DND-41 (cell line): ENCODE data around the gene PLEKHA6.
"Not testable (repeated sequence)": the region's sequence is repeated elsewhere in the genome, so short reads cannot be mapped to it uniquely, and the experiment has no call there.

Experiments used
- ATAC-seq: fragments of 200-7000 bp; cut with Tn5 transposase; 3 replicates; pipeline ENCODE4 v1.9.1; 2021; ENCODE audit warnings: low read depth; ENCODE audit not compliant: insufficient read depth
- DNase-seq: peaks from one replicate; pipeline ENCODE4 v3.0.0-alpha.2; 2020
- H2AFZ ChIP-seq: 2 replicates; pipeline ENCODE4 v1.6.0; 2012; ENCODE audit warnings: low read depth, low read length
- H3K27ac ChIP-seq: 2 replicates; pipeline ENCODE4 v1.5.1; 2012; ENCODE audit warnings: low read length, inconsistent platforms
- H3K27me3 ChIP-seq: fragments of 200-600 bp; sonication (generic); 2 replicates; pipeline ENCODE4 v1.6.0; 2012; ENCODE audit warnings: low read length, mild to moderate bottlenecking, inconsistent platforms; ENCODE audit not compliant: insufficient read depth, poor library complexity
- H3K36me3 ChIP-seq: 2 replicates; pipeline ENCODE4 v1.5.1; 2012; ENCODE audit warnings: low read length, inconsistent platforms; ENCODE audit not compliant: insufficient read depth
- H3K4me1 ChIP-seq: 2 replicates; pipeline ENCODE4 v1.5.1; 2012; ENCODE audit warnings: mild to moderate bottlenecking, low read length; ENCODE audit not compliant: insufficient read depth
- H3K4me2 ChIP-seq: 2 replicates; pipeline ENCODE4 v1.6.0; 2012; ENCODE audit warnings: mild to moderate bottlenecking, moderate library complexity, low read length, inconsistent platforms; ENCODE audit not compliant: insufficient read depth
- H3K4me3 ChIP-seq, 2 experiments: fragments of 200-600 bp in 1 of 2; shearing (Covaris generic) in 1 of 2; 2 replicates each; pipeline ENCODE4 v1.5.1; 2012 to 2016; ENCODE audit warnings: inconsistent platforms in 2 of 2, low read length in 2 of 2, mild to moderate bottlenecking in 2 of 2, low read depth in 1 of 2, moderate library complexity in 1 of 2
- H3K79me2 ChIP-seq: 2 replicates; pipeline ENCODE4 v1.6.0; 2012; ENCODE audit warnings: low read length, inconsistent platforms; ENCODE audit not compliant: insufficient read depth
- H3K9ac ChIP-seq: 2 replicates; pipeline ENCODE4 v1.6.0; 2012; ENCODE audit warnings: low read depth, mild to moderate bottlenecking, inconsistent platforms, low read length, moderate library complexity
- H3K9me3 ChIP-seq: 2 replicates; pipeline ENCODE4 v1.5.1; 2012; ENCODE audit warnings: low read length, moderate library complexity, mild to moderate bottlenecking, inconsistent platforms; ENCODE audit not compliant: insufficient read depth, severe bottlenecking
- H4K20me1 ChIP-seq: 2 replicates; pipeline ENCODE4 v1.6.0; 2012; ENCODE audit warnings: low read length; ENCODE audit not compliant: insufficient read depth
- CTCF ChIP-seq: IDR thresholded peaks from 2 replicates; pipeline ENCODE4 v1.5.1; 2012; ENCODE audit warnings: borderline replicate concordance, low read length, moderate library complexity, mild to moderate bottlenecking; ENCODE audit not compliant: poor library complexity, severe bottlenecking; ENCODE audit errors: extremely low read depth
- EZH2 ChIP-seq: IDR thresholded peaks from 3 replicates; pipeline ENCODE4 v1.6.1; 2012; ENCODE audit warnings: borderline replicate concordance, low read depth, mild to moderate bottlenecking, moderate library complexity, low read length, inconsistent platforms; ENCODE audit not compliant: severe bottlenecking

The PLEKHA6 gene

DNA sequence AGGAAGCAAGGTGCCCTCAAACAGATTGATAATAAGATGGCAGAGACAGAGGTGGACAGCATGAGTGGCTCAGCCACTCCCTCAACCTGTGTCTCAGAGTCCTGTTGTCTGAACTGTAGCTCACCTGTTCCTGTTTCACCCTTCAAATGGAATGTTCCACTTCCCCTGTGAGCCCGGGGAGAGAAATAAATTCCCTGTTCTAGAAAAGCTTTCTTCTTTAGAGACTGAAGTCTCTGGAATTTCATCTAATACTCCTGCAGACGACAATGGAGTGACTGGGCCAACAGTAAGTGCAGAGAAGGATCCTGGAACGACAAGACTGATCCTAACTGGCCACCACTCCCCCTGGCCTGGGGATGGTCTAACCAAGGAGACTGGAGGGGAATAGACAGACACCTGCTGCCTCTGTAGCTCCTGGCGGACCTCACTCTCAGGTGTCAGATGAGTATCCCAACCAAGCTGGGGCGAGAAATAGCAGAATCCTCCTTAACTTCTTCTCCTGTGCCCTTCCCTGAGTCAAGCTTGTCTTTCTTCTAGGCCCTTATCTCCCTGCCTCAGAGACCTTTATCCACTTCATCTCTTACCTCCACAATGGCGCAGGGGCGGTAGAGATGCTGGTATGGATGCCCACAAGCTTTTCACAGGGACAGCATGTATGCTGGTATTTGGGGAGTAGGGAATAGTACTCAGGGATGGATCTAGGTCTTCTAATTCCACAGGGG is 45.4 kb downstream of the PLEKHA6 start:
- Histone ChIP-seq H3K4me3 (no peak overlapping the region), H3K27ac (no peak overlapping the region), H2AFZ (no peak overlapping the region), H4K20me1 (no peaks in the 10 kb centered on the region), H3K9me3 (no peaks in the 10 kb centered on the region), H3K4me1 (no peaks in the 10 kb centered on the region), H3K9ac (no peak overlapping the region), H3K36me3 (no peaks in the 10 kb centered on the region), H3K27me3 (peaks cover 48% of the 10 kb centered on the region), H3K79me2 (no peaks in the 10 kb centered on the region), H3K4me2 (no peak overlapping the region)
- DNase-seq, result no peak
- TF ChIP-seq EZH2 (no peak), CTCF (no peak)
- no peak for ATAC-seq

GRCh38 chr1:204313675-204314074 is 46.1 kb downstream of the PLEKHA6 start:
- H3K4me3 ChIP-seq, result no peak overlapping the region
- no peaks in the 10 kb centered on the region for H3K79me2 ChIP-seq
- H3K9ac ChIP-seq, result no peak overlapping the region
- peaks cover 43% of the 10 kb centered on the region for H3K27me3 ChIP-seq
- H3K4me1 ChIP-seq, result no peaks in the 10 kb centered on the region
- no peak overlapping the region for H3K4me2 ChIP-seq
- TF ChIP-seq EZH2, result no peak
- no peak for TF ChIP-seq CTCF
- DNase-seq (no peak), ATAC-seq (no peak)
- H3K36me3 ChIP-seq, result no peaks in the 10 kb centered on the region
- H3K9me3 ChIP-seq, result no peaks in the 10 kb centered on the region
- H3K27ac ChIP-seq, result no peak overlapping the region
- no peaks in the 10 kb centered on the region for H4K20me1 ChIP-seq
- H2AFZ ChIP-seq, result no peak overlapping the region

- H3K36me3 ChIP-seq, H3K4me3 ChIP-seq, DNase-seq, H3K9ac ChIP-seq, H3K4me1 ChIP-seq, ATAC-seq, H2AFZ ChIP-seq, H3K9me3 ChIP-seq, H4K20me1 ChIP-seq, H3K27ac ChIP-seq, H3K79me2 ChIP-seq, H3K4me2 ChIP-seq: not testable (repeated sequence)
- H3K27me3 ChIP-seq, result peaks cover 42% of the 10 kb centered on the region
These were observed 48.8 kb downstream of the PLEKHA6 start for GRCh38 chr1:204310970-204311369.

DNA sequence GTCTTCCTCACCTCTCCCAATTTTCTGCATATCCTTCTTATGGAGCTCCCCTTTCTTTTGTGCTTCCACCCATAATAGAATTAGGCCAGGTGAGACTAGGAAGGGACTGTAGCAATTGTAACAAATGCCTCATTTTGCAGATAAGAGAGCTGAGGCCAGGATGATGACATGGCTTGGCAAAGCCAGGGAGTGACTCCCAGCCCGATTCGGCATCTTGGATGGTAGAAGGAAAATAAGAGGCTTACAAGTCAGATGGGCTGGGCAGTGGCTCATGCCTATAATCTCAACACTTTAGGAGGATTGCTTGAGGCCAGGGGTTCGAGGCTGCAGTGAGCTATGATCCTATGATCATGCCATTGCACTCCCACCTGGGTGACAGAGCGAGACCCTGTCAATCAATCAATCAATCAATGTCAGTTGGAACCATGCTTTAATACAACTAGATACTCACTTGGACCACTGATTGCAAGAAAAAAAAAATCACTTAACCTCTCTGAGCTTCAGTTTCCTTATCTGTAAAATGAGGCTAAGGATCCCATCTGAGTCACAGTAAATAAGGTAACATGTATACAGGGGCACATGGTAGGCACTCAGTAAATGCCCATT is 51.6 kb downstream of the PLEKHA6 start:
- no peaks in the 10 kb centered on the region for H3K79me2 ChIP-seq
- no peak overlapping the region for H3K27ac ChIP-seq
- no peak overlapping the region for H3K4me2 ChIP-seq
- H3K36me3 ChIP-seq, result no peaks in the 10 kb centered on the region
- H4K20me1 ChIP-seq, result no peaks in the 10 kb centered on the region
- H3K4me1 ChIP-seq, result no peaks in the 10 kb centered on the region
- DNase-seq, result no peak
- ATAC-seq, result no peak
- H3K9ac ChIP-seq, result no peak overlapping the region
- H3K9me3 ChIP-seq, result no peaks in the 10 kb centered on the region
- no peak overlapping the region for H2AFZ ChIP-seq
- TF ChIP-seq CTCF (no peak), EZH2 (no peak)
- no peak overlapping the region for H3K4me3 ChIP-seq
- peaks cover 22% of the 10 kb centered on the region for H3K27me3 ChIP-seq
